ENCODE results near the gene SLC1A3.
A peak's percentile ranks its signal among the peaks of the same experiment; 100 is the strongest.

SLC1A3 gene

DNA sequence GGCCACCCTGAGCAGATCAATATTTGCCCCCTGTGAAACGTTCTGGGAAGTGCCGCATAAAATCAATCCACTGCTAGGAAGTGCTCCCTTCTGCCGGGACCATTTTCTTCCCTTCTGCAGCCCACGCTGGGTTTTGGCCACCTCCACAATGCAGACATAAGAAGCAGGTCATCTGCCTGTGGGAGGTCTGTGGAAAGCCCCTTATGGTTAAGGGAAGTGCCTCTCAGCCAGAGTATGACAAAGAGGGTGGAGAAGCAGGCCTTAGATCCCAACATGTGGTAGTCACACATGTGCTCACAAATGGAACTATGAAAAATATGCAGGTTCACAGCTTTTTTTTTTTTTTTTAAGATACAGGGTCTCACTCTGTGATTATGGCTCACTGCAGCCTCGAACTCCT lies 82.8 kb downstream of the SLC1A3 start:
- DNase-seq: no peak

- peak; percentile 84 for DNase-seq
Measured at GRCh38 chr5:36690041-36690961, 83.9 kb downstream of the SLC1A3 start.

DNA sequence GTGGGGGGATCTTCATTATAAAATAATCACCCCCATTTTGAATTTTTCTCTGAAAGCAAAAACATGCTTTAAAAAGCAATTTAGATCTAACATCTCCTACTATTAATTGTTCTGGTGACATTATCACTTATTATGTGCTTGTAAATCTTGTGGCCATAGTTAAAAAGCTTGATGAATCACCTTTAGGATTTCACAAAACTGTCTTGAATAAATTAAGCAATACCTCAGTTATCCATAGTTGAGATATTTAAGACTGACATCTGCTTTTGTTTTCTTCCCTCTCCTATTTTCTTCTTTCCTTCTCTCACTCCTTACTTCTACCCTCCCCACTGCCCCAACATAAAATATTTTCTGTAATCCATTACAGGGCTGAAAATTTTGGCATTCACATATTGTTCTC lies 84.8 kb downstream of the SLC1A3 start:
- DNase-seq: no peak

DNA sequence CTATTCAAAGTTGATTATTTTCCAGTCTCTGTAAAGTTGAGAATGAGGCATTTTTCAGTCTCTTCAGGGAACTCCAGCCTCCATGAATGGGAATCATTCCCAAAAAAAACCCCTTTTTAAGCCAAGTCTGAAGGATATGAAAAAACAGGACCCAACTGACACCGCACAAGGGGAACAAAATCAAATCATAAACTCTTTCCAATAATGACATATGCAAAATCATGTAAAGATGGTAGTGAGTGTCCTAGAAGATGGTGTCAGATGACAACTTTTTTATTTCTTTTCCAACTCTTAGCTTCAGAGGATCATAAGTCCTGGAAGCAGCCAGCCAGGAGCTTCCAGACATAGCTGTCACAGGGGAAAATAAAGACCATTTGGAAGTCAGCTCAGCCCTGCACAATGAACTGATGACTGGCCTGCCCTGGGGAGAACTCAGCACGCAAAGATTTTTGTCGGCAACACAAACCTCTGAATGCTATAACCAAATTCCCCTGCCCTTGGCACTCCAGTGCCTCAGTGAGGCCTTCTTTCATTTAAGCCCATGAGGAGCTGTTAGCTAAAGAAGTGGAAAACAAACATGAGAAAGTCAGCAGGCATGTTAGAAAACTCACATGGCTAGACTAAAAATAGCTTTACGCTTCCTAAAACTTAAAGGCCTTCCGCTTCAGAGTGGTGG lies 85.4 kb downstream of the SLC1A3 start:
- DNase-seq: no peak

DNA sequence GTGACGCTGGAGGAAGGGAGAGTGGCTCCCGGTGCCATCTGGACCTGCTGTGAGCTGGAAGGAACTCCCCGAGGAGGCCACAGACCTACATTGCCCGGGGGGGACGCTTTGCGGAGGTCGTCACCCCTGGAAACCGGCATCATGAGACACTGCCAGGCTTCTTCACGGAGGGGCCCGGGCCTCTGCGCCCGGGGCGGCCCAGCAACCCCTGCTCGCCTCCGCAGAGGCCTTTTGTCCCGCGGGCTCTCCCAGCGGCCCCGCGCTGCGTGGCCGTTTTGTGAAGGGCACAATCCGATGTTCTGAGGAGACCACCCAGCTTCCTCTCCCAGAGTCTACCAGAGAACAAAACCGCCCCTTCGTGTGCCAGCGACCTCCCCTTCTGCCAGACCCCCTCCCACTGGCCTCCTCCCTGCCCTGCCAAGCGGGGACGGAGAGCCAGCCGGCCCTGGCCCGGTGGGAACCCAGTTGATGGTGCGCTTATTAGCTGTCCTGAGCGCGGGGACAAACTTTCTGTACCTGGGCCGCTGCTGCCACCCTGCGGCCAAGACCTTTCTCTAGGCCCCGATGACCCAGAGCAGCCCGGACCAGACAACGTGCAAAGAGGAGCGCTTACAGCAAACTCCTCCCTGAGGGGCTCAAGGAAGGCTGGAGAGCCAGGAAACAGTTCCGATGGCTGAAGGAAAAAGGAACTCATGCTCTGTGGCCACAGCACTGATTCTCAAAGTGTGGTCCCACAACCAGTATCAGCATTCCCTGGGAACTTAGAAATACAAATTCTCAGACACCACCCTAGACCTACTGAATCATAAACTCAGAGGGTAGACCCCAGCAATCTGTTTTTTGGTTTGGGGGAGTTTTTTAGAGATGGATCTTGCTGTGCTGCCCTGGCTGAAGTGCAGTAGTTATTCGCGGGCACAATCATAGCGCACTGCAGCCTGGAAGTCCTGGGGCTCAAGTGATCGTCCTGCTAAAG lies 86.7 kb downstream of the SLC1A3 start:
- DNase-seq: peak; percentile 67

DNA sequence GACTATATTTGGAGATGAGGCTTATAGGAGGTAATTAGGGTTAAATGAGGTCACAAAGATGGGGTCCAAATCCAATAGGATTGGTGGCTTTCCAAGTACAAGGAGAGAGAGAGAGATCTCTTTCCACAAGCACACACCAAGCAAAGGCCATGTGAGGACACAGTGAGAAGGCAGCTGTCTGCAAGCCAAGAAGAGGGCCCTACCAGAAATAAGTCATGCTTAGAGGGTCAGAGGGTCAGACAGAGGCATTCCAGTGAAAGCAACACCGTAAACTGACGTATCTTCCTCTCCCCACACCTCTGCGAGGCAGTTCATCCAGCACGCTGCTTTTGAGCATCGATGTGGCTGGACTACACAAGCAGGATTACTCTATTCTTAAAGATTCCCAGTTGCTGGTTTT lies 87.9 kb downstream of the SLC1A3 start:
- DNase-seq: no peak

GRCh38 chr5:36696059-36696673 lies 89.8 kb downstream of the SLC1A3 start:
- DNase-seq: peak; percentile 62

GRCh38 chr5:36698031-36698430 lies 91.6 kb downstream of the SLC1A3 start:
- no peak for DNase-seq

DNA sequence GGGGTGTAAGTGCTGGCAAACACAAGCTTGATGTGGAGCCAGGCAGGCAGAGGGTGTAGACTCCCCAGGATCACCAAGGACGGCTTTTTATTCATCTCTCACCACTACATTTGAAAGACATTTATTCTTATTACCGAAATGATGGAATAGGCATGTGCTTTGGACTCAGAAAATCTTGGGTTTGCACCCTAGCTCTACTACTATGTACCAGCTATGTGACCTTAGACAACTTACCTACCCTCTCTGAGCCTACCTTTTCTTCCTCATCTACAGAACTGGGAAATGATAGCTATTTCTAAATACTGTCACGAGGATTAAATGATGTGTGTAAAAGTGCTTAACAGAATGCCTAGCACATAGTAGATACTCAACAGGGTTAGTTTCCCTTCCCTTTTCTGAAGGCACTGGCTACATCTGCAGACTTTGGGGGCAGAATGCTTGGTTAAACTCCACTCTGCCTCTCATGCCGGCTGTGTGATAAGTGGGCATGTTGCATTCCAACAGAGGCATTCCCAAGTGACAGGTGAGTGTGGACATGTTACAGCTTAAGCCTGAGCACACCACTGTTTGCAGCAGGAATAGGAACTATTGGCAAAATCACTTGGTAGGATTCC lies 94.8 kb downstream of the SLC1A3 start:
- DNase-seq: no peak

GRCh38 chr5:36703245-36703860 lies 96.9 kb downstream of the SLC1A3 start:
- no peak for DNase-seq

GRCh38 chr5:36704131-36704530 lies 97.7 kb downstream of the SLC1A3 start:
- DNase-seq: no peak

DNA sequence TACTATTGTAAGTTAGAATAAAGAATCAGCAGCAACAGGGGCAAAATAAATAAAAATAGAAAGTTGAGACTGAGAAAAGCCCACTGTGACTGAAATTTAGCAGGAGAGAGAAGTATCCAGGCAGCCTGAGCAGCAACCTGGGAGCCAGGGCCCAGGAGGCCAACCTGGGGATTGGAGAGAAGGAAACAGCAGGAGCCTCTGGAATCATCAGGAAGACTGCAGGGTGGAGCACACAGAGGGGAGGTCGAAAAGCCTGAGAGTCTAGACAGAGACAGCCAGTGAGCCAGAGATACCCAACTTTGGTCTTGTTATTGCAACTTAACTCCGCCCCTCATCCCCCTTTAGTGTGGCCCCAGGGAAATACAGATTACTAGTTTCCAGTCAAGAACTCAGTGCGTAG lies 98.6 kb downstream of the SLC1A3 start:
- no peak for DNase-seq

- DNase-seq: no peak
Measured at GRCh38 chr5:36706662-36707061, 100.3 kb downstream of the SLC1A3 start.

- DNase-seq: no peak
Measured at GRCh38 chr5:36708996-36709395, 102.6 kb downstream of the SLC1A3 start.

GRCh38 chr5:36710039-36710438 lies 103.6 kb downstream of the SLC1A3 start:
- DNase-seq: no peak

DNA sequence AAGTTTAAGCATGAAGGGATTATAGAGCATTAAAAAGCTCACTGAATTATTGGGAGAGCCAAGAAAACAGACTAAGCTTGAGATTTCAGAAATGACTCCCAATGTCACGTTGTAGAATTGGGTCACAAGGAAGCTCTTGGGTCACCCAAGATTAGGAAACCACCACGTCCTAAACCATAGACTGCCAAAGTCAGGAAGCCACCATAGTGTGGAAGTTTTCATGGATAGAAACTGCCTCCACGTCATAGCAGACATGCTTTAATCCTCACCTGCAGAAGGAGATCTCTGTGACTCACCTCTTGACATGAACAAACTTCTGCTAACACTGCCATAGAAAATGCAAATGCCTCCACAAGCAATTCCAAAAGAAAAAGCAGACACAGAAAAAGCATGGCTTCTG lies 106.3 kb downstream of the SLC1A3 start:
- DNase-seq: no peak

- DNase-seq: no peak
Measured at GRCh38 chr5:36713541-36713940, 107.1 kb downstream of the SLC1A3 start.

DNA sequence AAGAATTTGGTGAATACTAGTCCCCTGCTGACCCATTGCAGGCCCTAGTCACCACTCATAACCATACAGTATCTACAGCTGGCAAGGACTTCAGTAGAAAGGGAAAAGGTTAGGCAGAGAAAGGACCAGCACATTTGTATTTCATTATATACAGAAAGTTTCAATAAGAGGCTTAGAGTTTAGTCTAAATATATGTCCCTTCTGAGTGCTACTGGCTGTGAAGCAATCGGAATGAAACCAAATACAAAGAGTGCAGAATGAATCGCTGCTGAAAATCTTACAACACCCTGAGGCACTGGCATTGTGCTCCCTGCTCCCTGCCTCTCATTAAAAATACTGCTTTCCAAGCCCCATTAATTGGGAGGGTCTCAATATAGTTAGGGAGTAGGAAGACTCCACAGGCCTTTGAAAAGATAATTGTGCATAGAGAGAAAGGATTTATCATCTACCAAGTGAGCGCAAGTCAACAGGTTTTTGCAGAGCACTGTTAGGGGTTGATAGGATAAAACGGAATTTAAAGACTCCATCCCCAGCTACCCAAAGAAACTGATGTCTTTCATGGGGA lies 110.8 kb downstream of the SLC1A3 start:
- no peak for DNase-seq

DNA sequence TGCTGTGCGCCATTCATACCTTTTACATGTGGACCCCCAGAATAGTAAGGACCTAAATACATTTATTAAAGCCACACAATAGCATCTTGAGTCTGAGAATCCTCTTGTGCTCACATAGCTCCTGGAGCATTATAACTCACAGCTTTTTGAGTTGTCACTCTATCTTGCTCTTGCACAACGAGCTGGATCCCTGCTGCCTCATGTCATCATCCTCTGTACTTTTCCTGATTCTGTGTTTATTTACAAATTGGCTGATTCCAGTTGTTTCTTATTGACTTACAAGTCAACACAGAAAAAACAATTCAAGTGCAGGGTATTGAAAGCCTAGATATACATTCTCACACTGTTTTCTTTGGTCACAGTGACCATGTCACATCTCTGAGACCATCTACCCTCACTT lies 112.9 kb downstream of the SLC1A3 start:
- DNase-seq: no peak

- no peak for DNase-seq
Measured at GRCh38 chr5:36720688-36721087, 114.3 kb downstream of the SLC1A3 start.

GRCh38 chr5:36721664-36722235 lies 115.3 kb downstream of the SLC1A3 start:
- no peak for DNase-seq

Measured in activated CD4-positive, alpha-beta T cell treated with anti-CD3 and anti-CD28 coated beads for 48 hours (primary cell).